Activated gamma-delta T cell treated with Interleukin-2 at 50 U/mL for 16 hours (primary cell): ENCODE data around the gene ELAC1.
"Not testable (repeated sequence)": the region's sequence is repeated elsewhere in the genome, so short reads cannot be mapped to it uniquely, and the experiment has no call there.

Experiments used
- DNase-seq: peaks from one replicate; pipeline ENCODE4 v3.0.0-alpha.2; 2020

Gene ELAC1, protein sequence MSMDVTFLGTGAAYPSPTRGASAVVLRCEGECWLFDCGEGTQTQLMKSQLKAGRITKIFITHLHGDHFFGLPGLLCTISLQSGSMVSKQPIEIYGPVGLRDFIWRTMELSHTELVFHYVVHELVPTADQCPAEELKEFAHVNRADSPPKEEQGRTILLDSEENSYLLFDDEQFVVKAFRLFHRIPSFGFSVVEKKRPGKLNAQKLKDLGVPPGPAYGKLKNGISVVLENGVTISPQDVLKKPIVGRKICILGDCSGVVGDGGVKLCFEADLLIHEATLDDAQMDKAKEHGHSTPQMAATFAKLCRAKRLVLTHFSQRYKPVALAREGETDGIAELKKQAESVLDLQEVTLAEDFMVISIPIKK

DNA sequence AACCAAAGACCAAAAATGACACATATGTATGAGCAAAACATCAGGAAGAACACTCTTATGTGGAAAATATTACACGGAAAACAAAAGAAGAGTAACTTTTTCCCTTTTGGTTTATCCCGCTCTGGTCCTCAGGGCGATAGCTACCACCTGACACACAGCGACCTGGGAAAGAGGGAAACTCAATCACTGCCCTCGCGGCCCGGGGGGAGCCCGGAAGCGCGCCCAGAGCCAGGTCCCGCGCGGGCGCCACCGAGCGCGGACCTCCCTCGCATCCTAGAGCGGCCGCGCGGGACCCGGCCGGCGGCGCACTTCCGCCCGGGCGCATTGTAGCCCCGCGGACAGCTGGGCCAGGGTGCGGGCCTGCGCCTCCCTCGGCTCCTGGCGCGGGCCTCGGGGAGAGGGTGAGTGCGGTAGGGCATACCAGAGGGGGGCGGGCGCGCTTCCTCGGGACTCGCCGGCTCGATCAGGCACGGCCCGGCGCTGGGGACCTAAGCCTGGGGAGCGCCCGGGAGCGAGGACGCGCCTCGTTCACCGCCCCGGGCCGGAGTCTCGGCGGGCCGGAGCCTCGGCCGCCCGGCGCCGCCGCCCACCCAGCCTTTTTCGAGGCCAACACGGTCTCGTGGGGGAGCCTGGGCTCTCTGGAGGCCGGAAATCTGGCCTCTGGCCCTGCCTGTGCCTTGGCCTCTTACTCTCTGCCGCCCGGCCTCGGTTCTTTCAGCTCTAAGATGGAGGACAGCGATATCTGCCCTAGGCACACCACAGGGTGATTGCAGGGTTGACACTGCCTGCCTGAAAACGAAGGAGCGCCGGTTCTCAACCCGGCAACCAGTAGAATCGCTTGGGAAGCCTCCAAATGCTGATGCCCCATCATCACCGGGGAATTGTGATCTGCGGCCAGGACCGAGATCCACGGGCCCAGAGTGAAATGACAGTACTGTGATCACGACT, at the start of gene ELAC1:
Gene ELAC1 (plus strand): TSS at position 327 of the 948 bp plus-strand sequence. CDS start 6,365 bp downstream, outside the sequence.
- DNase-seq: peak; percentile 56

DNA sequence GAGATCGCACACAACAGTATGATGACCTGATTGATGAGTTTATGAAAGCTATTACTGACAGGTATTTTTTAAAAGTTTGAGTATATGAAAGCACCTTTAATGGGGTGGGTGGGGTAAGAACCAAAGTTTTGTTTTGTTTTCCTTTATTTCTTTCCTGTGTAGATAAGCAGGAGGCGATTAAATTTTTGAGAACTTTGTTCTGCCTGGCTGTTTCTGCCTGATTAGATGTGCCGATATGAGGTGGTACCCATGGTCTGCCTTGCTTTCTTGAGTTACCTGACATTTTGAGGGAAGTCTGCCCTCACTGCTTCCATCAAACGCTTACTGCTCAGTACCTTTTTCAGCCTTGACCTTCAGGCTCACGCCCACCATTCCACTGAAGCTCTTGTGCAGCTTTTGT, 49.7 kb upstream of the ELAC1 start:
- no peak for DNase-seq

DNA sequence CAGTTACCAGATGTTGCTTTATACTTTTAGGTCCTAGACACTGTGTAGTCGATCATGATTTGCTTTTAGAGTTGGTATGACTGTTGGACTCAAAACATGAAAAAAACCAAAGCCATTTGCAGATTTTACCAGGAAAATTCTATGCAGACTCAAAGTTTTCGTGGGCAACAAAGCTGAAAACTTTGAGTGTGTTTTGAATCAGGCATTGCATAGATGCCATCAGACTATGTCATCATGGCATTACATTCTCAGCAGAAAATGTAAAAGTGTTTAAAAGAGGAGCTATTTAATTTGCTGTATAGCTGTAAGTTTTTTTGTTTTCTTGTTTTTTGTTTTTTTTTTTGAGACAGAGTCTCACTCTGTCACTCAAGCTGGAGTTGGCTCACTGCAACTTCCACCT, 43.5 kb upstream of the ELAC1 start:
- DNase-seq: no peak

DNA sequence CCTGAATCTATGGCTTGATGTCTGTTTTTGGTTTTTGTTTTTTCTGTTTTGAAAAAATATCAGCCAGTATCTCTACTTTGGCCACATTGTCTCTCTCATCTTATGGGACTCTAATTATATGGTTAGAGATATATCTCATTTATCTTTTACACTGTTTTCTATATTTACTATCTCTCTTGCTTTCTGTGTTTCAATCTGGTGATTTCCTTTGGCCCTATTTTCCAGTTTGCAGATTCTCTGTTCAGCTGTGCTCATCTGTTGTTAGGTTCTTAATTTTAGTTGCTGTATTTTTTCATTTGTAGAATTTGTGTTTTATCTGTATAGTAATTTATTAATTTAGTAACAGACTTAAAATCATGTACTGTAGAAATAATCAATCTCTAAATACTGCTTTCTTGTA, 41.3 kb upstream of the ELAC1 start:
- no peak for DNase-seq

DNA sequence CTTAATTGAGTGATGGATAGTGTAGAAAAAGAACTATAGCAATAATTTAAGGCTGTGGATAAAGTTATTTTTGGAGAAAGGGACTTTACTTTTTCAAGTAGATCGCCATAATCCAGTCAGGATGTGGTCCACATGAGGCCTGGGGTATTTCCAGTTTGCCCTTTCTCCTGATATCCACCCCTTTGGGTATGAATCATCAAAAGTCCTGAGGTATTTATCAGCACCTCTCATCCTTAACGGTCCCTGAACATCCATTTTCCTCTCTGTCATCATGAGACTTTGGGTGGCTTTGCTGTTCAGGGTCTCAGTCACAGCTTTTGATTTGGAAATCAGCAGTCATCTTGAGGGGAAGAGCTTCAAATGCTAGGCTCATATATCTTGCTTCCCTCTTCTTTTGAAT, 39.3 kb upstream of the ELAC1 start:
- DNase-seq: no peak

DNA sequence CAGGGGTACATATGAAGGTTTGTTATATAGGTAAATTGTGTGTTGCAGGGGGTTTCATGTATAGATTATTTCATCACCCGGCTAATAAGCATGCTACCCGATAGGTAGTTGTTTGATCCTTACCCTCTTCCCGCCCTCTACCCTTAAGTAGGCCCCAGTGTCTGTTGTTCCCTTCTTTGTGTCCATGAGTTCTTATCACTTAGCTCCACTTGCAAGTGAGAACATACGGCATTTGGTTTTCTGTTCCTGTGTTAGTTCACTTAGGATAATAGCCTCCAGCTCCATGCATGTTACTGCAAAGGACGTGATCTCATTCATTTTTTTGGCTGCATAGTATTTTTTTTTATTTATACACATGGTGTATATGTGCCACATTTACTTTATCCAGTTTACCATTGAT, 34.2 kb upstream of the ELAC1 start:
- DNase-seq: no peak

DNA sequence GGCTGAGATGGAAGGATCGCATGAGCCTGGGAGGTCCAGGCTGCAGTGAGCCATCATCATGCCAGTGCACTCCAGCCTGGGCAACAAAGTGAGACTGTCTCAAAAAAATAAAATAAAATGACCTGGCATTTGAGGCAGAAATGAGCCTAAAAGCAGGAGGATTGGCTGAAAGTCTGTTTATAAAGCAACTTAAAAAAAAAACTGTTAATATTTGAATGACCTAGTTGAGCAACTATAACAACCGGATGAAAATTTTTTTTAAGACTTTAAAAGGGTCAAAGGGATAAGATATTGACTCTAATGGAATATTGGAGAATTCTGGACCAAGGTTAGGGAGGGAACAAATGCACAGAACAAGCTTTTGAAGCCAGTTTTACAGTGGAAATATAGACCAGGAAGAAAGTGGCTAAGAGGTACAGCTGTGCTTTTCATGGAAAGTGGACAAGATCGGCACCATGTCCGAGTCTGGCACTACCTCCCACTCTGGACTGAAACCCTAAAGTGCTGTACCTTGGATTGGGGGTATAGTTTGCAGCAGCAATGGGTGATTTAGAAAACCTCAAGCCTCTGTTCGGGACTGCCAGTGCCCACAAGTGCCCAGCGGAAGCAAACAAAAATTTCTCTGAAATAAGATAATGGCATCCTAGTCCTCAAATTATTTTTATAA, 33.2 kb upstream of the ELAC1 start:
- DNase-seq: no peak

DNA sequence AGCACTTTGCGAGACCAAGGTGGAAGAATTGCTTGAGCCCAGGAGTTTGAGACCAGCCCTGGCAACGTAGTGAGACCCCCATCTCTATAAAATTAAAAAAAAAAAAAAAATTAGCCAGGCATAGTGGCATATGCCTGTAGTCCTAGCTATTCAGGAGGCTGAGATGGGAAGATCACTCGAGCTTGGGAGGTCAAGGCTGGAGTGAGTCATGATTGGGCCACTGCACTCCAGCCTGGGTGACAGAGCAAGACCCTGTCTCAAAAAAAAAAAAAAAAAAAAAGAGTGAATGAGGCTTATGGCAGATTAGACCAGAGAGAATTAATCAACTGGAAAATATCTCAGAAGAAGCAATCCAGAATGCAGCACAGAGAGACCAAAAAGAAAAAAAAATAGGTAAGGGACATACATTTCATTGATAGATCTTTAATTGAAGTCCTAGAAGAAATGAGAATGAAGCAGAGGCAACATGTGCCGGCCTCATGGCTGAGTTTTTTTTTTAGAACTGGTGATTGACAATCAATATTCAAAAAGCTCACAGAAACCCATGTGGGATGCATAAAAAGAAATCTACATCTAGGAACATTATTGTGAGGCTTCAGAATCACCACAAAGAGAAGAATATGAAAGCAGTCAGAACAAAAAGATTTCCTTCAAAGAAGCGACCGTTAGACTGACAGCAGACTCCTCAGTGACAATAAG, 32.2 kb upstream of the ELAC1 start:
- no peak for DNase-seq

DNA sequence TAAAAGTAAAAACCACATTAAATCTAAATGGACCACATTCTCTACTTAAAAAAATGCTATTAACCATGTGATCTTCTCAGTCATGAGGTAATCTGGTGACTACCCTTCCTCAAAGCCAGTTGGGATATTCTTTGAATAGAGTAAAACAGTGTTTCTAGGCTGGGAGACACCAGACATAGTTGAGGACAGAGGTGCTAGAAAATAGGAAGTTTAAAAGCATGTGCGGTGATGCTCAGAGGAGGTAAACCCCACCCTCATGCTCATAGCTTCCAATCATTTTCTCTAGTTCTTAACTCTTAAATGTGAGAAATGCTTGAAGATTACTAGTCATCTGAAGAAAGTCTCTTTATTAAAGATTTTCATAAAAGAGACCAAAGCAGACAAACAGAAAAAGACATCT, 30.7 kb upstream of the ELAC1 start:
- DNase-seq: no peak

DNA sequence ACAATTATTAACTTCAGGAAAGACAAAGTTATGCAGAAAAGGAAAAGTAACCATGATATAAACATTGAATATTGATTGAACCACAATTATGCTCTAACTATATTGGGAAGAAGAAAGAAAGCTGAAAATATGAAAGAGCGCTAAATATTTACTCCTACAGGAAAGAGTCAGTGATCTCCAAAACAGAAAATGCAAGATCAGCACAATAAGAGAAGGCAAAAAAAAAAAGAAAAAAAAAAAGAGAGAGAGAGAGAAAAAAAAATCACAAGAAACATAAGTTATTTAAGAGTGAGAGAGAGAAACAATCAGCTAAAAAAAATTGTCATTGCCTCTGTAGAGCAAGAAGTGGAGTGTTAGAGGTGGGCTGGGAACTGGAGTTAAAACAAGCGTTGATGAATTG, 28.9 kb upstream of the ELAC1 start:
- DNase-seq: no peak

DNA sequence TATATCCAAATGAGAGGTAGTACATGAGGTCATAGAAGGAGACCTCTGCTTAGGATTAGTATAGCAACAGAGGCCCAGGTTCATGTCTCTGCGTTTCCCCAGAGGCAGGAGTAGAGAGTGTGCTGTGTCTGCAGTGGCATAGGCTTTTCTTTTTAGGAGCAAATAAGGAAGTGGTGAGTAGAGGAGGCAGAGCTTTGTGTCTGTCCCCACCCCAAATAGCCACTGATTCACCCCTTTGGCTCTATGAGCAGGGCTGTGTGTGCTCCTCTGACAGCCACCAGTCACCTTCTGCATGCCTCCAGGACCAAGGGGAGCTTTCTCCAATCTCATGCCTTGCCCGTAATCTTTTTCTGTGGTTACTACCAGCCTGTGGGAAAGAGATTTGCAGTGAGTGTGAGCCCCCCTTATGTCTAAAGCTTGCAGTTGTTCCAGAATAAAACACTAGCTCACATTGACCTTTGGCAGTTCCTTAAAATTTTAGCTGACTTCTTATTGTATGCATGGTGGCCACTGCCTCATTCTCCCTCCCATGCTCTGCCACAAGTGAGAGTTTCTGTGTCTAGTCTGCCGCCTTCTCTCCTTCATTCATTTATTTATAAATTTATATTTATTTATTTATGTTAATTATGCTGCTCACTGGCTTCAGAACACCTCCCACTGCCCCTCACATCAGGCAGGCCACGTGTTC, 23.5 kb upstream of the ELAC1 start:
- no peak for DNase-seq

DNA sequence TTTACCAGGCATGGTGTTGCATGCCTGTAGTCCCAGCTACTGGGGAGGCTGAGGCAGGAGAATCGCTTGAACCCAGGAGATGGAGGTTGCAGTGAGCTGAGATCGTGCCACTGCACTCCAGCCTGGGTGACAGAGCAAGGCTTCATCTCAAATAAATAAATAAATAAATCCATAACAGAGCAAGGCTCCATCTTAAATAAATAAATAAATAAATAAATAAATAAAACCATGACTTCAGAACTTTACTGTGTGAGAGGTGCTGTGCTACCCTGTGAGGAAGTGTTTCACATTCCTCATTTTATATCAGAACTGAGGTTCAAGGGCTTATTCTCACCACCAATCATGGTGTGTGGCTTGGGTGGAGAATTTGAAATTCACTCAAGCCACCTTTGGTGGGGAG, 21.9 kb upstream of the ELAC1 start:
- not testable (repeated sequence) for DNase-seq

DNA sequence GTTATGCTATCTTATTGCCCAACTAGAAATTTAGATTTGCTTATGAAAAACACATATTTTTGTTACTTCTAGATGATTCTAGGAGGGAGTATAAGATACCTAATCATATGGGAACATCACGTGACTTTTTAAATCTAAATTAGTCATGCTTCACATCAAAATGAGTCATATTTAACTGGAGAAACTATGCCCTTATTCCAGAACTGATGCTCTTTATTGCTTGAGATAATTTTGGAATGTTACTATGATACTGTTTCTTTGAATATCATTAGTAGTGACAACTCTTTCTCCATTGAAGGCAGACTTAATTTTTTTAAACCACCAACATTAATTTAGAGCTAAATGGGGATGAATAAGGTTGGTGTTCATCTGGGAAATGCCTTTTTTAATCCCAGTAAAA, 19.9 kb upstream of the ELAC1 start:
- DNase-seq: no peak

DNA sequence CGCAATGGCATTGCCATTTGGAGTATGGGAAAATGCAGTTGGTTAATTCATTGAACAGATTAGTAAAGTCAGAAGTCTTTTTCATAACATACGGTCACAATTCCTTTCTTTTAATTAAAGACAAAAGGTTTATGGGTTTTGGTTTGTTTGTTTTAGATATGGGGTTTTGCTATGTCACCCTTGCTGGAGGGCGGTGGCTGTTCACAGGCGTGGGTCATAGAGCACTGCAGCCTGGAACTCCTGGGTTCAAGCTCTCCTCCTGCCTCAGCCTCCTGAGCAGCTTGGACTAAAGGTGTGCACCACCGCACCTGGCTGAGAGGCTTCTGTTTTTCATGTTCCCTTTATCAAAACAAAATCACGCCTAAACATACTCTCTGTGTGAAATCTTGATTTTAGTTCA, 18.7 kb upstream of the ELAC1 start:
- DNase-seq: no peak

DNA sequence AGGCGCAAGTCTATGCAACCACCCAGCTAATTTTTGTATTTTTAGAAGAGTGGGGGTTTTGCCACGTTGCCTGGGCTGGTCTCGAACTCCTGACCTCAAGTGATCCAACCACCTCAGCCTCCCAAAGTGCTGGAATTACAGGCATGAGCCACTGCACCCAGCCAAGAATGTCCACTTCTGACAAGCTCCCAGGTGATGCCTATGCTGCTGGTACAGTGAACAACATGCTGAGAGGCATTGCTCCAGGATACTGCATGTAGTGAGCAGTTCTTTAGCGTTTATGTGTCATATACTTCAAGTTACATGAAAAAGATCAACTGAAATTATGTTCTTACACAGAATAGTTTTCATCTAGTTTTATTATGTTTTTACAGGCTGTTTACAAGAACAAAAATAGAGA, 17.2 kb upstream of the ELAC1 start:
- no peak for DNase-seq

DNA sequence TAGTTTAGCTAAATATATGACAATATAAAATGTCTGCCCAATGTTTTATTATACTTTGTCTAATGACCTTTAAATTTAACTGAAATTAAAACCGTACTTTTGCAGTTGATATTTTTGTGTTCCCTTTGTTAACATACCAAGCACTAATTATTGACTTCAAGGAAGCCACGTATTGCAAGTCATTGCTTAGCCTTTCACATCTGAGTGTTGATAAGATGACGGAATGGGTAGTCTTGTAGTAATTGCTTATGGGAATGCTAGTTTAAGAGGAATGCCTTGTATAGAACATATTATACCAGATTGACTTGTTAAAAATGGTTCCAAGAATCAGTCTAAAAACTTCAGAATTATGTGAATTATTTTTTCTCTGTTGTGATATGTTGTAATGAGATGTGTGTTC, 14.0 kb upstream of the ELAC1 start:
- DNase-seq: no peak

DNA sequence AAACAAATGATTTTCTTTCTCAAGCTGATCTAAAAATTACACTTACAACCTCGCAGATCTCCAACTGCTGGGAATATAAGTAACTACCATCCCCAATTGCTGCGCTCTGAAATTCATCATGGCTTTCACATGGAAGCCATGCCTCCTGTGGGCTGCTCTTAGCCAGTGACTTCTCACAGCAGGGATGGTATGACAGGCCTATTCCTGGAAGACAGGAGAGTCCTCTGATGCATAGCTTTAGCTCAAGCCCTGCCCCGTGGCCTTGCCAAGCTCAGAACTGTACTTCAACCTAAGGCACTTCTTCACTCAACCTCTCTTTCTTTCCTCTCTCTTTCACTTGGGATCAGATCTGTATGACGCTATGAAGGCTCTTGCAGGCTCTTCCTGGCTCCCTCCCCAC, 12.6 kb upstream of the ELAC1 start:
- DNase-seq: no peak

DNA sequence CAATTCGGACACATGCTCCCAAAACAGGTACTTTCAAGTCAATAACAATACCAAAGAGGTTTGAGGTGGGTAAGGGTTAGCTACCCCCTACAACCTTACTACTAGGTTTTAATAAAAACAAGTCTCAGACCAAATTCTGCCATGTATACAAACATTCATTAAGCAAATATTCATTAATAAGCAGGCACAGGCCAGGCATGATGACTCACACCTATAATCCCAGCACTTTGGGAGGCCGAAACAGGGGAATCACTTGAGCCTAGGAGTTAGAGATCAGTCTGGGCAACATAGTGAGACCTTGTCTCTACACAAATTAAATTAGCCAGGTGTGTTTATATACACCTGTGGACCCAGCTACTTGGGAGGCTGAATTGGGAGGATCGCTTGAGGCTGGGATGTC, 11.7 kb upstream of the ELAC1 start:
- DNase-seq: no peak

DNA sequence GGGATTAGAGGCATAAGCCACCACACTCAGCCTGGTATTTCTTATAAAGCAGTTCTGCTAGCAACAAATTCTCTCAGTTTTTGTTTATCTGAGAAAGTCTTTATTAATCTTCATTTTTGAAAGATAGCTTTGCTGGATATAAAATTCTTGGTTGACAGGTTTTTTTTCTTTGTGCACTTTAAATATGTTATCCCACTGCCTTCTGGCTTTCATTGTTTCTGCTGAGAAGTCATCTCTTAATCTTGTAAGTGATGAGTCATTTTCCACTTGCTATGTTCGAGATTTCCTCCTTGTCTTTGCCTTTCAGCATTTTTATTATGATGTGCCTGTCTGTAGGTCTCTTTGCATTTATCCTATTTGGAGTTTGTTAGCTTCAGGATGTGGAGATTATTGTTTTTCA, 5.9 kb upstream of the ELAC1 start:
- DNase-seq: no peak

DNA sequence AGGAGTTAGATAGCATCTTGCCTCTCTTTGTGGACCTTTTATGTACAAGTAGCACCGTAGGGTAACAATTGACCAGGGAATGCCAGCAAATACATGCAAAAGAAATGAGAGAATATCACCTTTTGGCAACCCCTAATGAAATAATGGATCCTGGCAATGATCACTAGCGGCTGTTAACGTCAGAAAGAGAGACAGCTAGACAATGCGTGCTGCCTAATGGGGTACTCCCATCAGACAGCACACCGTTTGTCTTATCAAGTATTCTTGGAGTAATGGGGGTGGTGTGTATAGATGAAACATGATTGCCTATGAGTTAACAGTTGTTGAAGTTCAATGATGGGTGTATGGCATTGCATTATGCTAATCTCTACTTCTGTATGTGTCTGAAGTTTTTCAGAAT, 1.6 kb downstream of the ELAC1 start:
- no peak for DNase-seq

DNA sequence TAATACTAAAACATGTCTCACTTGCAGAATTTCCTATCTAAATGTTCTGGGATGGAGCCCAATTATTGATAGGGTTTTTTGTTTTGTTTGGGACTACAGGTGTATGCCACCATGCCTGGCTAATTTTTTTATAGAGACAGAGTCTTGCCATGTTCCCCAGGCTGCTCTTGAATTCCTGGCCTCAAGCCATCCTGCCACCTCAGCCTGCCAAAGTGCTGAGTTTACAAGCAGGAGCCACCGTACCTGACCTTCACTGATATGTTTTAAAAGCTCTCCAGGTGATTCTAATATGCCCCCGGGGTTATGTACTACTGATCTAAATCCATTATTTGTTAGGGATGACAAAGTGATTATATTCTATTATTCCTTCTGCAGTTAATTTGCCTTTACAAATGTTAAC, 2.2 kb downstream of the ELAC1 start:
- no peak for DNase-seq

DNA sequence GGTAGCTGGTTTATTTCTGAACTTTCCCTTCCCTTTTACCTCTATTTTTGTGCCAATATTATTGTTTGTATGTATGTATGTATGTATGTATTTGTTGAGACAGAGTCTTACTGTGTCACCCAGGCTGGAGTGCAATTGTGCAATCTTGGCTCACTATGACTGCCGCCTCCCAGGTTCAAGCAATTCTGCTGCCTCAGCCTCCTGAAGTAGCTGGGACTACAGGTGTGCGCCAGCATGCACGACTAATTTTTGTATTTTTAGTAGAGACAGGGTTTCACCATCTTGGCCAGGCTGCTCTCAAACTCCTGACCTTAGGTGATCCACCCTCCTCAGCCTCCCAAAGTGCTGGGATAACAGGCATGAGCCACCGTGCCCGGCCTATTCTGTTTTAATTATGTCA, 4.6 kb downstream of the ELAC1 start:
- not testable (repeated sequence) for DNase-seq
